Prostate gland (tissue), 2 donors: ENCODE data around the gene ALDH18A1.

ENCODE experiments used
- CTCF ChIP-seq, 4 experiments: fragments of 200-600 bp in 2 of 4; fragments of 450-650 bp in 2 of 4; sonication (generic) in 2 of 4; IDR thresholded peaks; 1 replicate in 3 of 4; 2 replicates in 1 of 4; pipeline ENCODE4 v1.5.1; 2016 to 2019; ENCODE audit warnings: antibody characterized with exemption in 4 of 4, mild to moderate bottlenecking in 2 of 4, moderate library complexity in 2 of 4
- POLR2AphosphoS5 ChIP-seq: sonication (generic); formaldehyde crosslinking; IDR thresholded peaks from one replicate; pipeline ENCODE4 v1.6.1; 2017; ENCODE audit warnings: antibody characterized with exemption

GRCh38 chr10:95562341-95562965, 94.1 kb downstream of the ALDH18A1 start:
- TF ChIP-seq POLR2AphosphoS5 (no peak), CTCF (IDR thresholded peaks at IDR 0.05) (no peak)
